ENCODE data around the gene ARL15.
"Not testable (repeated sequence)": the region's sequence is repeated elsewhere in the genome, so short reads cannot be mapped to it uniquely, and the experiment has no call there.

Gene ARL15
- 4.6 to 8.5 (median 6.6) reads per million in 4 experiments for total RNA-seq

GRCh38 chr5:54310433-54311175, at the start of gene ARL15:
Gene ARL15 (minus strand): TSS chr5:54310573.
- DNase-seq, result peak; percentile 96

- DNase-seq, result no peak
These were observed 49.7 kb upstream of the ARL15 start for GRCh38 chr5:54360089-54360488.

- DNase-seq, result no peak
These were observed 47.2 kb upstream of the ARL15 start for GRCh38 chr5:54357408-54358058.

- not testable (repeated sequence) for DNase-seq
These were observed 43.7 kb upstream of the ARL15 start for GRCh38 chr5:54353933-54354564.

- not testable (repeated sequence) for DNase-seq
These were observed 42.2 kb upstream of the ARL15 start for GRCh38 chr5:54352580-54352979.

- DNase-seq, result no peak
These were observed 37.0 kb upstream of the ARL15 start for GRCh38 chr5:54347221-54347865.

GRCh38 chr5:54344653-54345052, 34.3 kb upstream of the ARL15 start:
- DNase-seq, result no peak

GRCh38 chr5:54341971-54342370, 31.6 kb upstream of the ARL15 start:
- DNase-seq, result no peak

GRCh38 chr5:54337523-54337922, 27.1 kb upstream of the ARL15 start:
- DNase-seq, result no peak

GRCh38 chr5:54332720-54333119, 22.3 kb upstream of the ARL15 start:
- DNase-seq, result no peak

GRCh38 chr5:54329731-54330709, 19.6 kb upstream of the ARL15 start:
- DNase-seq, result no peak

GRCh38 chr5:54326662-54327270, 16.4 kb upstream of the ARL15 start:
- no peak for DNase-seq

GRCh38 chr5:54325610-54326311, 15.4 kb upstream of the ARL15 start:
- DNase-seq, result no peak

- DNase-seq, result no peak
These were observed 14.9 kb upstream of the ARL15 start for GRCh38 chr5:54325272-54325609.

GRCh38 chr5:54324651-54325271, 14.4 kb upstream of the ARL15 start:
- DNase-seq, result no peak

- DNase-seq, result no peak
These were observed 13.1 kb upstream of the ARL15 start for GRCh38 chr5:54323495-54323894.

GRCh38 chr5:54320256-54320655, 9.9 kb upstream of the ARL15 start:
- no peak for DNase-seq

- no peak for DNase-seq
These were observed 7.3 kb upstream of the ARL15 start for GRCh38 chr5:54317511-54318260.

- DNase-seq, result no peak
These were observed 5.6 kb upstream of the ARL15 start for GRCh38 chr5:54315736-54316528.

All from effector CD8-positive, alpha-beta T cell (primary cell).